ENCODE data around the gene NUDT1.

Gene NUDT1

GRCh38 chr7:2222516-2222915 lies 19.5 kb upstream of the NUDT1 start:
- no peak overlapping the region for H3K4me3 ChIP-seq (ENCODE audit: low read depth, low read length)
- POLR2A ChIA-PET, result no interaction called here
- CTCF ChIA-PET, result interaction anchor here (0.8 to 1.7 kb wide), 3 partner anchors 12 to 118 kb away, joined by 3 to 4 read pairs (median 3); no protein-coding TSS in a partner anchor
- TF ChIP-seq CTCF (IDR thresholded peaks at IDR 0.05; ENCODE audit: insufficient read depth, low read length, missing control alignments), result no peak
- DNase-seq (ENCODE audit: low read depth, low spot score), result no peak

- POLR2A ChIA-PET, result no interaction called here
- no peak for TF ChIP-seq CTCF (IDR thresholded peaks at IDR 0.05; ENCODE audit: insufficient read depth, low read length, missing control alignments)
- H3K4me3 ChIP-seq (ENCODE audit: low read depth, low read length), result no peak overlapping the region
- DNase-seq (ENCODE audit: low read depth, low spot score), result no peak
- CTCF ChIA-PET, result interaction anchor here (0.7 to 1.7 kb wide), 4 partner anchors 13 to 158 kb away, joined by 3 to 4 read pairs (median 4); no protein-coding TSS in a partner anchor
Measured at GRCh38 chr7:2223321-2223720, 18.7 kb upstream of the NUDT1 start.

GRCh38 chr7:2224491-2224928 lies 17.5 kb upstream of the NUDT1 start:
- DNase-seq (ENCODE audit: low read depth, low spot score), result no peak
- TF ChIP-seq CTCF (IDR thresholded peaks at IDR 0.05; ENCODE audit: insufficient read depth, low read length, missing control alignments), result no peak
- POLR2A ChIA-PET, result no interaction called here
- no peak overlapping the region for H3K4me3 ChIP-seq (ENCODE audit: low read depth, low read length)
- CTCF ChIA-PET, result interaction anchor here (0.9 to 1.7 kb wide), 3 partner anchors 15 to 120 kb away, joined by 3 to 4 read pairs (median 3); no protein-coding TSS in a partner anchor

- ChIA-PET CTCF (interaction anchor here (0.9 kb wide), 1 partner anchor 17 kb away, joined by 3 read pairs; no protein-coding TSS in a partner anchor), POLR2A (no interaction called here)
- H3K4me3 ChIP-seq (ENCODE audit: low read depth, low read length), result no peak overlapping the region
- no peak for DNase-seq (ENCODE audit: low read depth, low spot score)
- no peak for TF ChIP-seq CTCF (IDR thresholded peaks at IDR 0.05; ENCODE audit: insufficient read depth, low read length, missing control alignments)
Measured at GRCh38 chr7:2224934-2225333, 17.1 kb upstream of the NUDT1 start.

GRCh38 chr7:2225336-2225735 lies 16.7 kb upstream of the NUDT1 start:
- no peak for DNase-seq (ENCODE audit: low read depth, low spot score)
- POLR2A ChIA-PET, result no interaction called here
- H3K4me3 ChIP-seq (ENCODE audit: low read depth, low read length), result no peak overlapping the region
- TF ChIP-seq CTCF (IDR thresholded peaks at IDR 0.05; ENCODE audit: insufficient read depth, low read length, missing control alignments), result no peak
- CTCF ChIA-PET, result interaction anchor here (0.9 to 1.2 kb wide), 2 partner anchors 16 to 17 kb away, joined by 3 read pairs; no protein-coding TSS in a partner anchor

- H3K4me3 ChIP-seq (ENCODE audit: low read depth, low read length), result no peak overlapping the region
- DNase-seq (ENCODE audit: low read depth, low spot score), result no peak
- no peak for TF ChIP-seq CTCF (IDR thresholded peaks at IDR 0.05; ENCODE audit: insufficient read depth, low read length, missing control alignments)
- ChIA-PET POLR2A (no interaction called here), CTCF (interaction anchor here (1.2 kb wide), 1 partner anchor 16 kb away, joined by 3 read pairs; no protein-coding TSS in a partner anchor)
Measured at GRCh38 chr7:2225830-2226229, 16.2 kb upstream of the NUDT1 start.

Measured in AG04449 (cell line).